H9 (cell line): Measurements from ENCODE around the gene LRRC3. TPM values are rescaled to one million over a fixed set of nuclear protein-coding genes. Genes with fewer than 3 reads are reported as not detected.
A peak's percentile ranks its signal among the peaks of the same experiment; 100 is the strongest.

Experiments used
- DNase-seq: peaks from one replicate; pipeline ENCODE4 v3.0.0-alpha.2; 2017
- H2AFZ ChIP-seq: one replicate; pipeline ENCODE4 v1.6.1; 2013; ENCODE audit warnings: mild to moderate bottlenecking, low read length, control low read depth, moderate library complexity
- H2AK5ac ChIP-seq: 2 replicates; pipeline ENCODE4 v1.6.1; 2013; ENCODE audit warnings: low read length, control low read depth, mixed read lengths; ENCODE audit not compliant: insufficient read length
- H2BK120ac ChIP-seq: one replicate; pipeline ENCODE4 v1.6.1; 2013; ENCODE audit warnings: low read depth, mild to moderate bottlenecking, low read length, control low read depth, inconsistent platforms; ENCODE audit not compliant: poor library complexity, severe bottlenecking
- H2BK12ac ChIP-seq: 2 replicates; pipeline ENCODE4 v1.6.1; 2013; ENCODE audit warnings: low read length, control low read depth, mixed read lengths, low read depth; ENCODE audit not compliant: insufficient read length
- H2BK15ac ChIP-seq: 2 replicates; pipeline ENCODE4 v1.6.1; 2013; ENCODE audit warnings: low read depth, low read length, control low read depth
- H2BK20ac ChIP-seq: one replicate; pipeline ENCODE4 v1.6.1; 2013; ENCODE audit warnings: low read depth, mild to moderate bottlenecking, low read length, control low read depth, inconsistent platforms; ENCODE audit not compliant: poor library complexity, severe bottlenecking
- H2BK5ac ChIP-seq: 2 replicates; pipeline ENCODE4 v1.6.1; 2013; ENCODE audit warnings: low read length, control low read depth, mixed read lengths; ENCODE audit not compliant: insufficient read length
- H3K14ac ChIP-seq: 2 replicates; pipeline ENCODE4 v1.6.1; 2013; ENCODE audit warnings: low read length, control low read depth; ENCODE audit not compliant: insufficient read depth
- H3K18ac ChIP-seq: 2 replicates; pipeline ENCODE4 v1.6.1; 2013; ENCODE audit warnings: low read depth, mild to moderate bottlenecking, mixed read lengths, low read length, control low read depth; ENCODE audit not compliant: insufficient read length
- H3K23ac ChIP-seq: 2 replicates; pipeline ENCODE4 v1.6.1; 2013; ENCODE audit warnings: low read length, control low read depth, mixed read lengths, low read depth; ENCODE audit not compliant: insufficient read length
- H3K23me2 ChIP-seq: 2 replicates; pipeline ENCODE4 v1.6.1; 2013; ENCODE audit warnings: low read depth, mild to moderate bottlenecking, mixed read lengths, low read length, control low read depth; ENCODE audit not compliant: insufficient read length, poor library complexity, severe bottlenecking
- H3K27ac ChIP-seq: 2 replicates; pipeline ENCODE4 v1.5.1; 2013; ENCODE audit warnings: low read length, control low read depth, mixed read lengths, low read depth; ENCODE audit not compliant: insufficient read length
- H3K27me3 ChIP-seq: 2 replicates; pipeline ENCODE4 v1.6.1; 2013; ENCODE audit warnings: low read length, control low read depth, inconsistent platforms; ENCODE audit not compliant: insufficient read depth
- H3K4ac ChIP-seq: 2 replicates; pipeline ENCODE4 v1.6.1; 2013; ENCODE audit warnings: low read depth, mild to moderate bottlenecking, control low read depth, inconsistent platforms, low read length, moderate library complexity
- H3K4me1 ChIP-seq: 2 replicates; pipeline ENCODE4 v1.6.1; 2013; ENCODE audit warnings: low read length, control low read depth, inconsistent platforms; ENCODE audit not compliant: insufficient read depth
- H3K4me2 ChIP-seq: 2 replicates; pipeline ENCODE4 v1.6.1; 2013; ENCODE audit warnings: low read length, control low read depth, mixed read lengths; ENCODE audit not compliant: insufficient read length, insufficient read depth
- H3K56ac ChIP-seq: 2 replicates; pipeline ENCODE4 v1.6.1; 2013; ENCODE audit warnings: low read depth, mild to moderate bottlenecking, mixed read lengths, low read length, control low read depth; ENCODE audit not compliant: insufficient read length
- H3K79me1 ChIP-seq: 2 replicates; pipeline ENCODE4 v1.6.1; 2013; ENCODE audit warnings: low read depth, mild to moderate bottlenecking, moderate library complexity, low read length, control low read depth, inconsistent platforms; ENCODE audit not compliant: insufficient read depth, poor library complexity, severe bottlenecking
- H3K79me2 ChIP-seq: 2 replicates; pipeline ENCODE4 v1.6.1; 2013; ENCODE audit warnings: low read length, control low read depth, inconsistent platforms; ENCODE audit not compliant: insufficient read depth
- H3K9ac ChIP-seq: 2 replicates; pipeline ENCODE4 v1.6.1; 2013; ENCODE audit warnings: low read length, control low read depth, mixed read lengths; ENCODE audit not compliant: insufficient read length; ENCODE audit errors: extremely low read depth
- H3K9me3 ChIP-seq: one replicate; pipeline ENCODE4 v1.6.1; 2013; ENCODE audit warnings: low read depth, low read length, inconsistent platforms; ENCODE audit not compliant: control insufficient read depth
- H3T11ph ChIP-seq: one replicate; pipeline ENCODE4 v1.6.1; 2013; ENCODE audit warnings: mild to moderate bottlenecking, low read length, control low read depth, inconsistent platforms
- H4K20me1 ChIP-seq: one replicate; pipeline ENCODE4 v1.6.1; 2013; ENCODE audit not compliant: control insufficient read depth, insufficient read length, insufficient read depth
- H4K5ac ChIP-seq: 2 replicates; pipeline ENCODE4 v1.6.1; 2013; ENCODE audit warnings: low read depth, mild to moderate bottlenecking, mixed read lengths, low read length, control low read depth; ENCODE audit not compliant: insufficient read length
- H4K8ac ChIP-seq: replicated peaks from 2 replicates; pipeline ENCODE4 v1.6.1; 2013; ENCODE audit warnings: low read length, control low read depth, mixed read lengths, low read depth; ENCODE audit not compliant: insufficient read length
- H4K91ac ChIP-seq: 2 replicates; pipeline ENCODE4 v1.6.1; 2013; ENCODE audit warnings: low read depth, mild to moderate bottlenecking, moderate library complexity, mixed read lengths, low read length, control low read depth; ENCODE audit not compliant: insufficient read length
- H3K27ac Mint-ChIP-seq, 3 experiments: 2 replicates in 2 of 3; 3 replicates in 1 of 3; pipeline ENCODE4 v1.8.0; 2020 to 2021; ENCODE audit warnings: mixed read lengths in 3 of 3, mild to moderate bottlenecking in 1 of 3, moderate library complexity in 1 of 3
- H3K27me3 Mint-ChIP-seq: 2 replicates; pipeline ENCODE4 v1.8.0; 2021; ENCODE audit warnings: low read depth, mild to moderate bottlenecking, moderate library complexity, mixed read lengths
- H3K36me3 Mint-ChIP-seq, 3 experiments: 2 replicates in 2 of 3; 3 replicates in 1 of 3; pipeline ENCODE4 v1.8.0; 2020 to 2021; ENCODE audit warnings: low read depth in 3 of 3, mixed read lengths in 3 of 3; ENCODE audit not compliant: insufficient read depth in 1 of 3
- H3K4me1 Mint-ChIP-seq, 2 experiments: 2 replicates each; pipeline ENCODE4 v1.8.0; 2020; ENCODE audit warnings: mixed read lengths in 2 of 2
- H3K4me3 Mint-ChIP-seq, 2 experiments: 2 replicates in 1 of 2; 3 replicates in 1 of 2; pipeline ENCODE4 v1.8.0; 2020 to 2021; ENCODE audit warnings: mild to moderate bottlenecking in 2 of 2, mixed read lengths in 2 of 2, moderate library complexity in 1 of 2
- H3K9me3 Mint-ChIP-seq, 2 experiments: 2 replicates in 1 of 2; 3 replicates in 1 of 2; pipeline ENCODE4 v1.8.0; 2020; ENCODE audit warnings: mild to moderate bottlenecking in 2 of 2, mixed read lengths in 2 of 2, moderate library complexity in 1 of 2
- WGBS: extraction: QIAGEN DNeasy Blood & Tissue Kit; methylation state at CpG from one replicate; pipeline ENCODE4 v1.1.7; 2013; ENCODE audit warnings: missing lambda C conversion rate, low lambda C conversion rate, mixed read lengths; ENCODE audit not compliant: insufficient read length; ENCODE audit errors: extremely low coverage; 5-methylcytosine and 5-hydroxymethylcytosine counted together
- total RNA-seq: library from RNA; stranded (reverse); gene quantifications from 2 replicates; pipeline ENCODE4 v1.2.1, GENCODE V29; 2021
- TF ChIP-seq, protein P1 (sequence below): fragments of 200-600 bp; sonication (generic); conservative IDR thresholded peaks from 3 replicates; pipeline ENCODE4 v1.8.0; 2021; ENCODE audit warnings: antibody characterized with exemption, mild to moderate bottlenecking

The LRRC3 gene
- total RNA-seq, 1 experiment from 2014 or later, result 3.1 TPM

DNA sequence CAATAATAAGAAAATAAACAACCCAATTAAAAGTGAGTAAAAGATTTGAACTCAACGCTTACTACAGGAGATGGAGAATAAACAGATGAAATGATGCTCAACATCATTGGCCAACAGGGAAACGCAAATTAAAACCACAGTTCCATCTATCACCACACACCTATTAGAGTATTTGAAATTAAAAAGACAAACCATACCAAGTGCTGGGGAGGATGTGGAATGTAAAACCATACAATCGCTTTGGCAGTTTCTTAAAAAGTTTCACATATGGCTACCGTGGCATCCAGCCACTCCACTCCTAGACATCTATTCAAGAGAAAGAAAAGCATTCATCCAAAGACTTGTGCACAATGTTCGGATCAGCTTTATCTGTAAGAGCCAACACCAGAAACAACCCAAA is 1.3 kb upstream of the LRRC3 start:
- peaks cover 0 to 2% (median 0%) of the 10 kb centered on the region in 3 experiments; a peak in 1 of 7 replicates for H3K36me3 Mint-ChIP-seq
- H3K9me3 ChIP-seq, result no peaks in the 10 kb centered on the region

More for the DNA sequence above, 1.3 kb upstream of the LRRC3 start:
- Histone ChIP-seq H2BK20ac (no peak overlapping the region), H4K20me1 (no peaks in the 10 kb centered on the region), H3K27ac (no peak overlapping the region), H2AFZ (no peak overlapping the region), H4K91ac (no peak overlapping the region), H3K4me1 (no peaks in the 10 kb centered on the region), H2BK5ac (no peak overlapping the region), H3K9ac (no peak overlapping the region), H3K18ac (no peak overlapping the region), H3K4ac (no peak overlapping the region), H4K5ac (no peak overlapping the region), H3K23ac (no peak overlapping the region), H2AK5ac (no peak overlapping the region), H3K27me3 (no peaks in the 10 kb centered on the region), H2BK12ac (no peak overlapping the region), H3K56ac (no peak overlapping the region), H2BK15ac (no peak overlapping the region), H3K23me2 (peaks cover 7% of the 10 kb centered on the region), H4K8ac (no peak overlapping the region), H2BK120ac (no peak overlapping the region), H3K14ac (no peak overlapping the region), H3K4me2 (no peak overlapping the region), H3T11ph (no peak overlapping the region), H3K79me1 (no peaks in the 10 kb centered on the region), H3K79me2 (no peaks in the 10 kb centered on the region)
- DNase-seq, result peak; percentile 10
- TF ChIP-seq, protein P1, sequence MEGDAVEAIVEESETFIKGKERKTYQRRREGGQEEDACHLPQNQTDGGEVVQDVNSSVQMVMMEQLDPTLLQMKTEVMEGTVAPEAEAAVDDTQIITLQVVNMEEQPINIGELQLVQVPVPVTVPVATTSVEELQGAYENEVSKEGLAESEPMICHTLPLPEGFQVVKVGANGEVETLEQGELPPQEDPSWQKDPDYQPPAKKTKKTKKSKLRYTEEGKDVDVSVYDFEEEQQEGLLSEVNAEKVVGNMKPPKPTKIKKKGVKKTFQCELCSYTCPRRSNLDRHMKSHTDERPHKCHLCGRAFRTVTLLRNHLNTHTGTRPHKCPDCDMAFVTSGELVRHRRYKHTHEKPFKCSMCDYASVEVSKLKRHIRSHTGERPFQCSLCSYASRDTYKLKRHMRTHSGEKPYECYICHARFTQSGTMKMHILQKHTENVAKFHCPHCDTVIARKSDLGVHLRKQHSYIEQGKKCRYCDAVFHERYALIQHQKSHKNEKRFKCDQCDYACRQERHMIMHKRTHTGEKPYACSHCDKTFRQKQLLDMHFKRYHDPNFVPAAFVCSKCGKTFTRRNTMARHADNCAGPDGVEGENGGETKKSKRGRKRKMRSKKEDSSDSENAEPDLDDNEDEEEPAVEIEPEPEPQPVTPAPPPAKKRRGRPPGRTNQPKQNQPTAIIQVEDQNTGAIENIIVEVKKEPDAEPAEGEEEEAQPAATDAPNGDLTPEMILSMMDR, result no peak
- Mint-ChIP-seq H3K4me1 (peaks cover 4 to 8% of the 10 kb centered on the region in 2 experiments; a peak in 3 of 4 replicates), H3K27ac (no peak overlapping the region), H3K27me3 (peaks cover 33% of the 10 kb centered on the region), H3K4me3 (peak overlapping the region; percentile 49 to 78; a peak in 3 of 5 replicates), H3K9me3 (no peaks in the 10 kb centered on the region; a peak in 2 of 5 replicates)
- WGBS, result no CpG with 5 or more reads among the region's 5 CpGs
